GM19438 (cell line): Measurements from ENCODE around the gene CTXND1.

Experiments used
- ATAC-seq: cut with Tn5 transposase; IDR thresholded peaks from one replicate; pipeline ENCODE4 v1.9.1; 2021; ENCODE audit warnings: low read depth; ENCODE audit not compliant: unreplicated experiment

CTXND1 gene

DNA sequence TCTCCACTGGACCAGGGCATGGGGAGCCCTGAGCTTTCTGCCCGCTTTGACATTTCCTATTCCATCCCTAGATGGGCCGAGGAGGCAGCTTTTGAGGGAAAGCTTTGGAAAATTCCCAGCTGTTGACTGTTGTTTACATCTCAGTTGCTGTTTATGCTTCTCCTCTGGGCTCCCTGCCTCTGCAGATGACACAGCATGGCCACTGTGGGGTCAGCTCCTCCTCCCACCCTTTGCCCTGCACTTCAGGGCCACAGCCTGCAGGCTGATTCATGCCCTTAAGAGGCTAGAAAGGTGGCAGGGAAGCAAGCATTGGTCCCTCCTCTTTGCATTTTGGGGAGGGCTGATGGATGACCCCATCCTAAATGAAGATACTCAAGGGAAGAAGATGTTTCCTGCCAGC is 8.5 kb upstream of the CTXND1 start:
- ATAC-seq: no peak

DNA sequence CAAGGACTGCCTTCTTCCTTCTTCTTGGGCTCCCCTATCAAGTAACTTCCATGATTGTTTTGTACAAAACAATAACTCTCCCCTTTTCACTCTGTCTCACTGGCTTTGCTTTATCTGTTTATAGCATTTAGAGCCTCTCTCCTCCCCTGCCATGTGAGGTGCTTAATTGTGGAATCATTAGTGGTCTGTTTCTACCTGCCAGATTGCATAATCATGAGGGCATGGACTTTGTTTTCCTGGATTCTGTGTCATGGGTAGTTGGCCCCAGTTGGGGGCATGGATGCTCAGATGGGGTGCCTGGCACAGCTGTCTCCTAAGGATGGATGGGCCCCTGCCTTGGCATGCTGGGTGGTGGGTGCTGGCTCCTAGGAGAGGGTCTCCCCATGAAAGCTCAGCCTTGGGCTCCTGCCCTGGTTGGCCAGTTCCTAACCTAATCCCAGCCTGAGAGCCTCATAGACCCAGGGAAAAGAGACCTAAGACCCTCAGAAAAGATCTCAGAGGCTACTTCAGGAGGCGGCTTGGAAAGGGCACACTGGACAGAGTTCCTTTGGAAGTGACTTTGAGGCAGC is 8.0 kb upstream of the CTXND1 start:
- ATAC-seq: no peak

DNA sequence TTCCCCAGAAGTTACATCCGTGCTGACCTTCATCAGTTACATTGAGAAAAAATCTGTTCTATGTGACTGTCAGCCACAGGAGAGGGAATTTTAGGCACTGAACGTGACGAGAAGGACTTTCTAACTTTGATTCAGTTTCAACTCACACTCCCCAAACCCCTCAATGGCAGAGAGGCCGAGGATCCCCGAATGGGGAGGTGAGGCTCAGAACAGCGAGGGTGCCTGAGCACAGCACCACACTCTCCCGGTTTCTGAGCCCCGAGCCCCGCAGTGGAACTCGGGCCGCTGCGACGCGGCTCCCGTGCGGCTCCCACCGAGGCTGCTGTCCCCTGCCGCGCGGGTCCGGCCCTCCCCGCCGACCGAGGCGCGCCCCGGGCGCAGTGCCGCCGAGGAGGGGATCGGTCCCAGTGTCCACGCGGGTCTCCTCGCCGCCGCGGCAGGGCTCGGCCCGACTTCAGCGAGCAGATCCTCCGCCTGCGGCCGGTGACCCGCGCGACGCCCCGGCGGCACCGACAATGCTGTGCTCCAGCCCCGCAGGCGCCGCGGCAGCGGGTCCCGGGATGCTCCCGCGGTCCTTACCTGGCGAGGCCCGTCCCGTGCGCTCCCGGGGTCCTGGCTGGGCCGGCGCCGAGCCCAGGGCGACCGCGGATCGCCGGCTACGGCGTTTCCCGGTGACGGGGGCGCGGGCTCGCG is 439 bp downstream of the CTXND1 start:
- ATAC-seq: no peak

DNA sequence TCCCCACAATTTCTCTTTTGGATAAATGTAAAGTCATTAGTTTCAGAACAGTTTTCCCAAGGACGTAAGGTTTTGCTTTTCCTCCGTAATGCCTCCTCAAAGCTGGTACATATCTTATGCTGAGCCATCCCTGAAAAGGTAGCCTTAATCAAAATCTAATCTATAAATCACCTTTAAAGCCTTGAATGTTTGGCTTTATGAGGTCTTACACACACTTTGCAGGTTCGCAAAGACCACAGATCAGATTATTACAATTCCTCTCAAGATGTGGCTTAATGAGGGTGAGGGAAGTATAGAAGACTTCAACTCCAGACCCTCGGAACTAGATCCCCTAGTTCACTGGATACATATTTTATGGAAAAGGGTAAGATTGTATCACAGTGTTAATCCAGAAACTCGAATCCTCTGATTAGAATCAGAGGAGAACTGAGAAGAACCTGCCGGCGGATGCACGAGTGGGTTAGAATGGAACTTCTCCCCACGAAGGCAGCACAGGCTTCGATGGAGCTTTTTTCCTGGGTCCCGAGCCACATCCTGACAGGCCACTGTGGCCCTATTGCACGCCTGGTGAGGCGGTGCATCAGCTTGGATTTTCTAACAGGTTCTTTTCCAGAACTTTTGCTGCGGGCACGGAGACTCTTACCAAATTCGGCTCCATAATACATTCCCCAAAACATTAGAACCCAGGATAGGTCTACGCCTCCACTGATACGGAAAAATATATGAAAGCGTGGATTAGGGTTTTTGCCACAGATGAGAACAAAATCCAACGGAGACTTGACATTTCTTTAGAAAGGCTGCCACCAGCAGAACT is 1.2 kb downstream of the CTXND1 start:
- no peak for ATAC-seq

DNA sequence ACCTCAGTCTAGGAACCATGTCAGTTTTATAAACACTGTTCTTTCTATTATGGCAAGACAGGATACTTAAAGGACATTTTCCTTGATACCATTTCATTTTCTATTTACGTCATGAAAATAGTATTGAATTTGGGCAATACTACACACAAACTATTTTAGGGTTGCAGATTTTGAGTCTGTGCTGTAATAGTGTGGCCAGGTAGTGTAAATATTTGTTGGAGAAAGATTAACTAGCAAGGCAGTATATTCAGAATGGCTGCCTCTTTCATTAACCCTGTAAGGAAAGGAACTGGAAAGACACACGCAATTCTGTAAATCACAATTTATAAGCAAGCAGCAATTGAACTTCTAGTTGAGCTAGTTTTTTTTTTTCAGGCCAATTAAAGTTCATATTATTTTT is 2.0 kb downstream of the CTXND1 start:
- no peak for ATAC-seq

DNA sequence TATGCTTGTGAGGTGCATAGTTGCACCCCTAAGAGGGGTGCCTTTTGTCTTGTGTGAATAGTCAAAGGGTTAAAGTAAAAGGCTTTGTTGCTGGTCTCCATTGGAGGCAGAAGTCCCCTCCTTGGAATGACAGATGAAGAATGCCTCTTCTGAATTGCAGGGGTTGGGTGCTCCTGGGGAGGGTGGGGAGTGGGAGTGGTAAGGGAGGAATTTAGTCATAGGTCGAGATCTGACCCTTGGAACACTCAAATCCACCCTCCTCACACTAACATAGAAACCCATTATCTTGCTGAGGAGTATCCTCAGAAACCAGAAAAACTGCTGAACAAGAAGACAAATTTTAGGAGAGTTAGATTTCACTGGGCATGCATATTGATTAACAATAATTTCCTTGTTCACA is 4.7 kb downstream of the CTXND1 start:
- no peak for ATAC-seq

DNA sequence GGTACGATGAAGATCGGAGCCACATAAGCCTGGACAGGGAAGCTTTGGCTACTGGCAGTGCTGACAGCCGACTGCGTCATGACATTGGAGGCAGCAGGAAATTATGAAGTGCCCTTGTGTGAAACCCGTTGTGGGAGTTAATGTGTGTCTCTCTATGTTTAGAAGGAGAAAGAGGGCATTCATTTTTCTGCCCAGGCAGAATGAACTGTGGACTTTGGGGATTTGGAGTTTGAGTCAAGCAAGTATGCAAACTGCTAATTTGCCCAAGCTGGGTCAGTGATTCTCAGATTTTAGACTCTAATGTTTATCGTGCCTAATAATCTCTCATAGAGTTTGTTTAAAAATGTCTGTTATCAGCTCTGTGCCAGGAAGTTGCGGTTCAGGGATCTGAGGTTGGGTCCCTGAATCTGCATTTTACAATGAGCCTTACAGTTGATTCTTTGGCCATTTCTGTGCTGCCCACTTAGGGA is 5.6 kb downstream of the CTXND1 start:
- no peak for ATAC-seq

DNA sequence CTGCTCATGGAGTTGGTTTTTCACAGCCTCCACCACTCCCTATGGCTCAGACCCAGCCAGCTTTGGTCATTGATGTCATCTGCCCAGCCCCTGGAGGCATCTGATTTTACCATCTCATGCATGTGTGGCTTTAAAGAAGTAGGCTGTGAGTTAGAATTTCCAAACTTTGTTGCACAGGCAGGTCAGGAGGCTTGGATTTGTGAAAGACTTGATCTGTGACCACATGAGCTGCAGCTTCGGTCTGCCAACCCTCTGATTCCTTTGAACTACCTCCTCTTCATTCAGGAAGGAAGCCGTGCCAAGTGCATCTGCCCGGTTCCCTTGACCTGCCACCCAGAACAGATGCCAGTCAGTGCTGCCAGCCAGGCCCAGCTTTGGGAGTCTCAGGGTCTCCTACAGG is 9.2 kb downstream of the CTXND1 start:
- no peak for ATAC-seq

DNA sequence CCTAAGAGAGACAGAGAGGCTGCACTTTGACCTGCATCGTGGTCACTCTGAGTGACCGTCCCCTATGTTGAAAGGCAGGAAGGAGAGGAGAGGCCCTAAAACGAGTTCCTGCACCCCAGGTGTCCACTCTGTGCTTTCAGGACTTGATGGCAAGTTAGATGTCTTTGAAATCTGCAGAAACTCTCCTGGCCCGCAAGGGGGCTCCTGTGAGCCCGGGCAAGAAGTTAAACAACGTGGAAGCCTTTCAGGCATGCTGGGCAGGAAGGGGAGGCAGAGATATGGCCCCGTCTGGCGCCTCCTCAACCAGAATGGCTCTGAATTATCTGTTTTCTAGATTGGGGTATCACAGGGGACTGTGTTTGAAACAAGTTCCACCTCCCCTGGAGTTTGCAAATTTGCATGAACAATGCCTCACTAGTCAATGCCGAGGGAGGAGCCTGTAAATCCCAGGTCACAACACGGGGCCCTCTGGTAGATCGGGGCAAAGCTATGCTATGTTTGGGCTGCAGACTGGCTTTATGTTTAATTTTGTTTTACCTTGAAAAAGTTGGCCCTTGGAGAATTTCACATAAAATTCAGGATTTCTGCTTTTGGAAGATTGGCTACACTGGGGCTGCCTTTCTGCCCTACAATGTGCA is 9.8 kb downstream of the CTXND1 start:
- no peak for ATAC-seq

DNA sequence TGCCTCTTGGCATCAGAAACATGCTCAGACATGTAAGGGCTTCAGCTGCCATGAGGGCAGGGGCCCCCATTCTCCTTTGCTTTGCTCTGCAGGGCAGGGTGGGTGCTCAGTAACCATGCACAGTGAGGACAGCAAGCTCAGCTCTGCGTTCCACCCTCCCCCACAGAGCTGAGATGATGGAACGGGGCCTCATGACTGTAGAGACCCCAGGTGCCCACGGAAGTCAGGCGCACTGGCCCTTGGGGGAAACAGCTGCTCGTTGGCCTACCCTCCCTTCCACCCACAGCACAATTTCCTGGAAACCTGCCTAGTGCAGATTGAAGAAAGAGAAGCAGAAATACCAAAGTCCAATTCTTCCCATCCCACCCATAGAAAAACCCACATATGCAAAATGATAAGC is 10.5 kb downstream of the CTXND1 start:
- no peak for ATAC-seq

DNA sequence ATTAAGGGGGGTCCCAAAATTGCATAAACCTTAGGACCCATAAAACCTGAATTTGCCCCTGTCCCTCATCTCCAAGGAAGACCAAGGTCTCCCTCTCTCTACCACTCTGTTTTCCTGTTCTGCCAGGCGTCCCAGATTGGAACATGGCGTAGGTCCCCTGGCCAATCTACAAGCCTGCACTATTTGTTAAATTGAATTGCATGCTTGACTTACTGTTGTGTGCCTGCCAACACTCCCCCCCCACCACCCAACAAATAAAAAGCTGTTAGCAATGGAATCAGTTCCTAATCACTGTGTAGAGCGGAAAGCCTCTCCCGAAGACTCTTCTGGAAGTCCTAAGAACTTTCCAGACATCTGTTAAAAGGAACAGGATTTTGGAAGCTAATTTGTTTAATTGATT is 11.7 kb downstream of the CTXND1 start:
- no peak for ATAC-seq

DNA sequence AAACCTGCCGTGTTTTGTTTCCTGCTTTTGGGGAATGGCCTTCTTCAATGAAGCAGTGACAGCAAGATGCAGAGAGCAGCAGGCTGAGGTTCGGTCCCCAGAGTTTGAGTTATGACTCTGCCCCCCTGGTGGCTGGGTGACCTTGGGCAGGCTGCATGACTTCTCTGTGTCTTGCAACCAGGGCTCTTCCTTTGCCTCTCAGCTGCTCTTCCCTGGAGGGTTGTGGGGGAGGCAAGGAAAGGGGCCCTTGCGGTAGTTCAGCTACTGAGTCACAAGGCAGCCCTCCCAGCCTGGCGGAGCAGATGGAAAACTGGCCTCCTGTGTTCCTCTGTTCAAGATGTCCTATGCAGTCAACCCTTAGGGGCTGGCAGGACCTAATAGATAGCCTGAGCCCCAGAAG is 17.1 kb downstream of the CTXND1 start:
- ATAC-seq: no peak

DNA sequence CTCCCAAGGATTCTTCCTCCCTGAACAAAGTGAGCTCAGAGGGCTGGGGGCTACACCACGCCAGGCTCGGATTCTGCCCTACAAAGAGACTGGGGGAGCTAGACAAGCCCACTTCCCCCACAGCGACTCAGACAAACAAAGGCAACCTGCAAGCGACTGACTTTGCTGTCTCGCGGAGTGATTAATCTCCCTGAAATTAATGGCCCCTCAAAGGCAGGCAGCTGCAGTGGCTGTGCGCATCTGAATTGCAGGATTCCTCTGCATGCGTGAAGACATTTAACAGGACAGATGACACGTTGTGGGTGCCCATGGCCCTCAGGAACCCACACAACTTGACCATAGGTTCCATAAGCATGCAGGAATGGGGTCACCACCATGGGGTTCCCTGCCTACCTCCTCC is 18.4 kb downstream of the CTXND1 start:
- no peak for ATAC-seq

DNA sequence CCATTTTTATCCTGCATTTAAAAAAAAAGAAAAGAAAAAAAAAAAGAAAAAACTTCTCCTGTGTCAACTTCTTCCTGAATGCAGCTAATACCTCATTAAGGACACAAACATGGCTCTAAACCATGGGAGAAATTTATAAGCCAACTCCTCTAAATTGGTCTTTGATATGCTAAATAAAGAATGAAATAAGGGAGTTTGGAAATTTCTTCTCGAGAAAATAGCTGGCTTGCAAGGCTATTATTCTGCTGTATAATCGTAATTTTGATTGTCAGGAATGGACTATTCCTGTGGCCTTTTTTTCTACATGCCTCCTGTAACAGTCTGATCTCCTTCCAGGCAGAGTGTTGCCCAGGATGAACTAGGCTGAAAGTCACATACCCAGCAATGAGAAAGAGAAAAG is 20.6 kb downstream of the CTXND1 start:
- no peak for ATAC-seq

DNA sequence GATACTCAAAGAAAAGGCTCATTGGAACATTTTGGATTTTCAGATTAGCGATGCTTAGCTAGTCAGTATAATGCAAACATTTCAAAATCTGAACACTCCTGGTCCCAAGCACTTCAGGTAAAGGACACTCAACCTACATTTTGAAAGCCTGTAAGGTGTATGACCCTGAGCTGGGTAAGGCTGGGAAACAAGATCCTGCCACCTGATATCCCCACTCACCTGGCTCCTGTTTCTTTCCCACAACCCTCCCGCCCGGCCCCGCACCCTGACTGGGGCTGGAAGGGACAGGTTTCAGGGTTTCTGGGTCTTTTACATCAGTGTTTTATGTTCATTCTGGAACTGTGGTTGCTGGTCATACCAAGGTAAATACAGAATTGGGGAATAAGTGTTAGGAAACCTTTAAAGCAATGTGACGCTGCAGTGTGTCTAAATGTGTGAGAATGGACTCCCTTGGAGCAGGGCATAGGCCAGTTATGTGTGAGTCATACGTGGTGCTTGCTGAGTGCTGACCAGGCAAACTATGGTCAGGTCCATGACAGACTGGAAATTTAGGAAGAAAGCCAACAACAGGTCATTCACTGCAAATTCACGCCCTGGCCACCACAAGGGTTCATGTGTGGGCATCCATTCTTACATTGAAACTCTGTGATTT is 22.9 kb downstream of the CTXND1 start:
- ATAC-seq: no peak

DNA sequence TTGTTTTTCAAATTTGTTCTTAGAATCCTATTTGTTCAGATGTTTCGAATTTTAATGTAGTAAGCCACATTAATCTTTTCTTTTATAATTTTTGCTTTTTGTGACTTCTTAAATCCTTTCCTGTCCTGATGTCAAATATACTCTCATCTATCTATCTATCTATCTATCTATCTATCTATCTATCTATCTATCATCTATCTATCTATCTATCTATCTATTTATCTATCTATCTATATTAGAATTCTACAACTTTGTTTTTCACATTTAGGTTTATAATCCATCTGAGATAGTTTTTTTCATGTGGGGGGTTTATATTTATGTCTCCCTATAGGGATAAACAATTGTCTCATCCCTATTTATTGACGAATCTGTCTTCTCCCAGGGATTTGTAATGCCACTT is 32.1 kb downstream of the CTXND1 start:
- no peak for ATAC-seq

DNA sequence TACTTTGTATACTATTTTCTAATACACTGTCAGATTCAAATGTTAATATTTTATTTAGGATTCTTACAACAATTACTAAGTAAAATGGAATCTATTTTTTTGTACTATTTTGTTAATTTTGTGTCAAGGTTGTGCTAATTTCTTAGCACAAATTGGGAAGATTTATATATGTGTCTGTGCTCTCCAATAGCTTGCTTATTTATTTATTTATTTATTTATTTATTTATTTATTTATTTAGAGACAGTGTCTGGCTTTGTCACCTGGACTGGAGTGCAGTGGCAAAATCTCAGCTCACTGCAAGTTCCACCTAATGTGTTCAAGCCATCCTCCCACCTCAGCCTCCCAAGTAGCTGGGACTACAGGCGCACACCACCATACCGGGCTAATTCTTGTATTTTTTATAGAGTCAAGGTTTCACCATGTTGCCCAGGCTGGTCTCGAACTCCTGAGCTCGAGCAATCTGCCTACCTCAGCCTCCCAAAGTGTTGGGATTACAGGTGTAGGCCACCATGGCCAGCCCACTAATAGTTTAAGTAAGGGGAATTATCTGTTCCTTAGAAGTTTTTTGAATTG is 34.6 kb downstream of the CTXND1 start:
- ATAC-seq: no peak

DNA sequence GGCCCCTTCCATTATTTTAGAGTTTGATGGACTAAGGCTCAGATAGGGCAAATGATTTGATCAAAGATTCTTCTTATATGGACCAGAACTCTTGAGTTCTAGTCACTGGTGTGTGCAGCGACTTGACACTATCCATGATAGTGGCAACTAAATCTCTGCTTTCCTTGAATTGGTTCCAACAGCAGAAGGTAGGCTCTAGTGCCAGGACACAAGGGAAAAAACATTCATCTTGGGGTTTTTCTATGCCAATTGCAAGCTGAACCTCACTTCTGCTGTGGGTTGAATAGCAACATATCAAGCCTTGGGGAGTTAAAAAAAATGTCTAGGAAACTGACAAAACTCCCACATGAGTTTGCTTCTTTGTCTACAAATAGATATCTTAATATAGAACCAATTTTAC is 35.1 kb downstream of the CTXND1 start:
- ATAC-seq: no peak

DNA sequence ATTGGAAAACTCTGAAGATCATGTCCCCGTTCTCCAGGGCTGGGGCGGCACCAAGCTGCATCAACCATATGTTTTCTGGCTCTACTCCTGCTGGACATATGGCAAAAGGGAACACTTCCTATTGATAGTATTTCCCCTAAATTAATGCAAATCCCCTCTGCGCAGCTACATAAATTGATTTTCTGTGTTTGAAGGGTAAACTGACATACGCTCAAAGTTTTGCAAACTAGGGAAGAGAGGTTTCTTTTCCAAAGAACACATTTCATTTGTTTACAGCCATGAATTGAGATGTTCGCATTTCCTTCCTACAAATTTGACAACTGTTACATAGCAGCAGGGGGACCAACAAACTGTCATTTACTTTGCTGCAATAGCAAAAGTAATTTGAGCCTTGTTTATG is 35.9 kb downstream of the CTXND1 start:
- no peak for ATAC-seq

DNA sequence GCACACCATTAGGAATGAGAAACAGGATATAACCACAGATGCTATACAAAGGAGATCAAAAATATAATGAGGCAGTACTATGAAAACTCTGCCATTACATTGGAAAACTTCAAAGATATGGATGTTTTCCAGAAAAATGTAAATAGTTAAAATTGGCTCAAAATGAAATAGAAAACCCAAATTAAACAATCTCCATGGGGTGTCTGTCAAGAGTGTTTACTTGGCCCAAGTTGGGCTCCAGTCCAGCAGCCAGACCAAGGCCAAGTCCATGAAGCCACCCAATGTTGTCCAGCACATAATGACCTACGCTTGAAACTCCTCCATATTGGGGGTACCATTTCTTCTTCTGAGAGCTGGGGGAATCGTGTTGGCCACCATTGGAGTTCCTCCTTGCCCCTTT is 37.1 kb downstream of the CTXND1 start:
- ATAC-seq: no peak

DNA sequence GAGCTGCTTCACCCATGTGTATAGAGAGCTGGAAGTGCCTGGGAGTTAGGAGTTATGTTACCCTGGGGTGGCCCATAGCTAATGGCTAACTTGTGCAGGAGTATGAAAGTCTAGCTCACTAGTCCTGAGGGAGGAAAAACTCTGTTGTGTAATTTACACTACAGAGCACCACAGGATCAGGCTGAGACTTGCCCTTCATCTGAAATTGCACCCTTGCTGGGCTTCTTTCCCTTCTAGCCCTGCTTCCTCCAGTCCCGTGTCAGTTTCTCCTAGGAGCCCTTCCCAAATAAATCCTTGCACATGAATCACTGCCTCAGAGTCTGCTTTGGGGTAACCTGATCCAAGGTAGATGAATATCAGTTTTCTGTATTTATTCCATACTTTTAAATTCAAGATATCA is 40.0 kb downstream of the CTXND1 start:
- no peak for ATAC-seq
